Measurements from ENCODE around the gene FBXL3.

FBXL3 gene

DNA sequence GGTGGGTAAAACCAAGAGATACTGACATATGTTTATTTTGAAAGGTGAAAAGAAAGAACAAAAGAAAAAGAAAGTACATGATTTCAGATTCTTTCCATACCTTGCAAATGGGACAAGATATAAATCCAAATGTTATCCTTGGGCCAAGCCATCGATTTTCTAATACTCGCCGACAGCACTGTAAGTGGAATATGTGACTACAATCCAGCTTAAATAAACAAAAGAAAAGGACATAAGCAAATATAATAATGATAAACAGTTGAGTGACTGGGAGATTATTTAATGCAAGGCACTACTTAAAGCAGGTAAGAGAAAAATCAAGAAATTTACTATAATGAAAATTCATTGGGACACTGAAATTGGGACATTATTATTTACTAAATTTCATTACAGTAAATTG is 29.9 kb upstream of the FBXL3 start:
- Histone ChIP-seq H3K4me1 (no peaks in the 10 kb centered on the region), H3K36me3 (peaks cover 68% of the 10 kb centered on the region), H3K27me3 (no peaks in the 10 kb centered on the region), H3K9me3 (no peaks in the 10 kb centered on the region; the same call in 1 of the 2 replicates), H3K4me3 (ENCODE audit: low read depth, low read length) (no peak overlapping the region)
- no peak for DNase-seq
- TF ChIP-seq, protein P1, sequence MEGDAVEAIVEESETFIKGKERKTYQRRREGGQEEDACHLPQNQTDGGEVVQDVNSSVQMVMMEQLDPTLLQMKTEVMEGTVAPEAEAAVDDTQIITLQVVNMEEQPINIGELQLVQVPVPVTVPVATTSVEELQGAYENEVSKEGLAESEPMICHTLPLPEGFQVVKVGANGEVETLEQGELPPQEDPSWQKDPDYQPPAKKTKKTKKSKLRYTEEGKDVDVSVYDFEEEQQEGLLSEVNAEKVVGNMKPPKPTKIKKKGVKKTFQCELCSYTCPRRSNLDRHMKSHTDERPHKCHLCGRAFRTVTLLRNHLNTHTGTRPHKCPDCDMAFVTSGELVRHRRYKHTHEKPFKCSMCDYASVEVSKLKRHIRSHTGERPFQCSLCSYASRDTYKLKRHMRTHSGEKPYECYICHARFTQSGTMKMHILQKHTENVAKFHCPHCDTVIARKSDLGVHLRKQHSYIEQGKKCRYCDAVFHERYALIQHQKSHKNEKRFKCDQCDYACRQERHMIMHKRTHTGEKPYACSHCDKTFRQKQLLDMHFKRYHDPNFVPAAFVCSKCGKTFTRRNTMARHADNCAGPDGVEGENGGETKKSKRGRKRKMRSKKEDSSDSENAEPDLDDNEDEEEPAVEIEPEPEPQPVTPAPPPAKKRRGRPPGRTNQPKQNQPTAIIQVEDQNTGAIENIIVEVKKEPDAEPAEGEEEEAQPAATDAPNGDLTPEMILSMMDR (IDR thresholded peaks at IDR 0.05; ENCODE audit: low read depth, low read length) = no peak

DNA sequence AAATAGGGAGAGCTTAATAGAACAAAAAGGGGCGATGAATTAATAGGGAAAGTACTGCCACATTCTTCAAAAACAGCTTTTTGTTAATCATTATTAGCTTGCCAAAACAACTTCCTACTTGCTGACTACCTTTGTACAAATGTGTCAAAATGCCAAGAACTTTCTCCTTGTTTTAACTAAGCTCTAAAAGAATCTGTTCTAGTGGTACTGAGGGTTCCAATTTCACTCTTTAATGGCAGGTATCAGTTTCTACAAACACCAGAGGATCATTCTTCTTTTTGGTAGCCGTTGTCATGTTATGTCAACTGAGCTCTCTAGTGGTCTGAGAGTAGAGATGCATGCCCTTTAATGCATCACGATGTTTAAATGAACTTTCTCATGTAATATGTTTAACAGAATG is 29.4 kb upstream of the FBXL3 start:
- Histone ChIP-seq H3K27me3 (no peaks in the 10 kb centered on the region), H3K36me3 (peaks cover 70% of the 10 kb centered on the region), H3K9me3 (no peaks in the 10 kb centered on the region; the same call in 1 of the 2 replicates), H3K4me1 (no peaks in the 10 kb centered on the region), H3K4me3 (ENCODE audit: low read depth, low read length) (no peak overlapping the region)
- DNase-seq = no peak
- TF ChIP-seq, protein P1 (IDR thresholded peaks at IDR 0.05; ENCODE audit: low read depth, low read length) = no peak

DNA sequence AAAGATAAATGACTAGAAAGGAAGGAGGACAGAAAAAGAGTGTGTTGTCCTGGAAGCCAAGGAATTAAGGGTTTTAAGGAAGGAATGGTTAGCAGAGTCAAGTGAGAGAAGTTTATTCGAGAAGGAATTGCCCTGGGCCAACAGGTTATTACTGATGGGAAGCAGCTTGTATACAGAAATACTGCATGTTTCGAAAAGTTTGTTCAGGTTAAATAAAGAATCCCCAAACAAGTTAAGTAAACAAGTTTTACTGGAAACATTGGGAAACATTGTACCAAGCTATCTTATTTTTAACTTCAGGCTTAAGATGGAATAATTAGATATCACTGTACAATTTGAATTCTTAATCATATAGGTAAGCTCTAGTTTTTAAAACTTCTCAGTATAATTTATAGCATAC is 28.2 kb upstream of the FBXL3 start:
- no peaks in the 10 kb centered on the region for H3K27me3 ChIP-seq
- DNase-seq = no peak
- TF ChIP-seq, protein P1 (IDR thresholded peaks at IDR 0.05; ENCODE audit: low read depth, low read length) = no peak
- peaks cover 5% of the 10 kb centered on the region; the same call in 1 of the 2 replicates for H3K4me1 ChIP-seq
- peaks cover 73% of the 10 kb centered on the region for H3K36me3 ChIP-seq
- no peak overlapping the region for H3K4me3 ChIP-seq (ENCODE audit: low read depth, low read length)
- no peaks in the 10 kb centered on the region; the same call in 1 of the 2 replicates for H3K9me3 ChIP-seq

DNA sequence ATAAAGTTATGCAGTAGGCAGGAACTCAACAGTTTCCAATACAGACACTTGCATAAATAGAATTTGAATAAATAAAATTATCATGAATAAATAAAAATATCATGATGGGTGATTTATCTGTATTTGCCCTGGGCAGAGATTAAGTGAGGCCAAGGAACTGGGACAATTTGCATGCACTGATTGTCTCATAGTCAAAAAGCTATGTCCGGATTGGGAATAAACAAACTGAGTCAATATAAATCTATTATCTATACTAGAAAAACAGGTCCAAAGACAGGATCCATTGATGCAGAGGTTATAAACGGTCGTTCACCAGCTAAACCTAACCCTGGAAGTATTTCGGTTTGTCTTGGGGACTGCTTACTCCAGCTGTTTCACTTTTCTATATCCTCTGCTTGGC is 26.2 kb upstream of the FBXL3 start:
- H3K4me3 ChIP-seq (ENCODE audit: low read depth, low read length) = no peak overlapping the region
- H3K9me3 ChIP-seq = no peaks in the 10 kb centered on the region; the same call in 1 of the 2 replicates
- DNase-seq = no peak
- no peaks in the 10 kb centered on the region for H3K27me3 ChIP-seq
- TF ChIP-seq, protein P1 (IDR thresholded peaks at IDR 0.05; ENCODE audit: low read depth, low read length) = no peak
- H3K4me1 ChIP-seq = peaks cover 5% of the 10 kb centered on the region; the same call in 1 of the 2 replicates
- peaks cover 85% of the 10 kb centered on the region for H3K36me3 ChIP-seq

DNA sequence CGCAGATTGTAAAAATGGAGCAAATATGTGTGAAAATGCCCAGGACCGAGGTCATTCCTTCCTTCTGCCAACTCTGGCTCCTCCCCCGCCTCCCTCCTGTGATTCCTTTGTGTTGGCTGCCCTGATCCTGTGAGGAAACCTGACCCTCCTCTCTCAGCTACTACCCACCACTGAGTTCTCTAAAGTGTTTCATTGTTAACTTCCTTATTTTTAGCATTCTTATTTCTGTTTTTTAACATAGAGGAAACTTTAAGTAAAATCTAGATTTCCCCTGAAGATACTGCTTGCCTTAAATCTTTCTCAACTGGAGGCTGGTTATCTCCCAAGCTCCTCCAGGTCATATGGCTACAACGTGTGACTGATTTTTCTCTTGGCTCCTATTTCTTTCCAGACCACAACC is 21.7 kb upstream of the FBXL3 start:
- Histone ChIP-seq H3K36me3 (peaks cover 53% of the 10 kb centered on the region), H3K4me3 (ENCODE audit: low read depth, low read length) (no peak overlapping the region), H3K27me3 (no peaks in the 10 kb centered on the region), H3K9me3 (no peaks in the 10 kb centered on the region), H3K4me1 (peaks cover 5% of the 10 kb centered on the region; the same call in 1 of the 2 replicates)
- TF ChIP-seq, protein P1 (IDR thresholded peaks at IDR 0.05; ENCODE audit: low read depth, low read length) = no peak
- DNase-seq = no peak

DNA sequence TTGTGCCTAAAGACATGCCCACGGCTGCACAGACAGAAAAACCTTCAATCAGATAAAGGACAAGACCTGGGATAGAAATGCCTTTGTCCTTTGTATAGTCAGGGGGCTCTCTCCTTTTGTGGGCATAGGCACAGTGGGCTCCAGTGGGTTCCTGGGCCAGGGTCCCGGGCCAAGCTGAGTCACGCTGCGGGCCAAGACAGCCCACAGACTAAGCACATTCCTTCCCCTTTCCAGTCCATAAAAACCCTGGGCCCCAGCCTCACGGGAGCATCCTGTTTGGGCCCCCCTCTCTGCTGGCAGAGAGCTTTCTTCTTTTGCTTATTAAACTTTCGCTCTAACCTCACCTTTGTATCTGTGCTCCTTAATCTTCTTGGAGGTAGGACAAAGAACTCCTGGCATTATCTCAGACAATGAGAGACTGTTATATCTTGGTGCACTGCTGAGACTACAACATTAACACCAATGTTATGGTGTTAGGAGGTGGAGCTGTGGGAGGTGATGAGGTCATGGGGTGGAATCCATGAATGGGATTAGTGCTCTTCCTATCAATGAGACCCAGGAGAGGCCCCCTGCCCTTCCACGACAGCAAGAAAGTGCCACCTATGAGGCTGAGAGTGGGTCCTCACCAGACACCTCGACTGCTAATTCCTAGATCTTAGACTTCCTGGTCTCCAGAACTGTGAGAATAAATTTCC is 20.8 kb upstream of the FBXL3 start:
- DNase-seq = no peak
- TF ChIP-seq, protein P1 (IDR thresholded peaks at IDR 0.05; ENCODE audit: low read depth, low read length) = no peak
- no peaks in the 10 kb centered on the region for H3K9me3 ChIP-seq
- H3K27me3 ChIP-seq = no peaks in the 10 kb centered on the region
- H3K4me1 ChIP-seq = peaks cover 5% of the 10 kb centered on the region; the same call in 1 of the 2 replicates
- H3K4me3 ChIP-seq (ENCODE audit: low read depth, low read length) = no peak overlapping the region
- peaks cover 44% of the 10 kb centered on the region for H3K36me3 ChIP-seq
